AG04450 (cell line): Measurements from ENCODE around the gene SETDB1. TPM values are rescaled to one million over a fixed set of nuclear protein-coding genes. Genes with fewer than 3 reads are reported as not detected.

Experiments used
- CTCF ChIA-PET: fragments of 300-600, 350-600 bp; formaldehyde crosslinking; extraction: SDS; loops from one replicate; lab custom pipeline; 2022; ENCODE audit warnings: antibody characterized with exemption, inconsistent platforms; lab: Charles Lee
- POLR2A ChIA-PET: fragments of 350-600 bp; formaldehyde crosslinking; extraction: SDS; loops from one replicate; lab custom pipeline; 2021; ENCODE audit warnings: antibody characterized with exemption, inconsistent platforms; lab: Yijun Ruan, JAX
- DNase-seq: peaks from one replicate; pipeline ENCODE4 v3.0.0-alpha.2; 2011; ENCODE audit warnings: low read depth, low spot score
- H3K27ac ChIP-seq: one replicate; pipeline ENCODE4 v1.5.1; 2012; ENCODE audit warnings: low read depth, low read length, control low read depth
- H3K27me3 ChIP-seq: one replicate; pipeline ENCODE4 v1.6.0; 2012; ENCODE audit warnings: low read length; ENCODE audit not compliant: control insufficient read depth, insufficient read depth
- H3K4me3 ChIP-seq: 2 replicates; pipeline ENCODE4 v1.5.1; 2011; ENCODE audit warnings: mild to moderate bottlenecking, low read depth, low read length, control low read depth
- H3K9me3 ChIP-seq: 2 replicates; pipeline ENCODE4 v1.5.1; 2012; ENCODE audit warnings: low read length; ENCODE audit not compliant: control insufficient read depth, insufficient read depth
- CTCF ChIP-seq: IDR thresholded peaks from 2 replicates; pipeline ENCODE4 v1.5.1; 2011; ENCODE audit warnings: low read depth, low read length, control low read depth, inconsistent platforms
- polyA plus RNA-seq: library from polyadenylated mRNA; depleted of rRNA; stranded (reverse); fragments of >200 nt; gene quantifications from 2 replicates; pipeline ENCODE4 v1.2.3, GENCODE V29; 2011; rRNA removed

Gene SETDB1
- polyA plus RNA-seq, 1 experiment = 35.5 TPM

- CTCF ChIA-PET = interaction anchor here (0.6 to 2.0 kb wide), 2 partner anchors 13 to 117 kb away, joined by 3 to 10 read pairs; no protein-coding TSS in a partner anchor
- no peaks in the 10 kb centered on the region for H3K27me3 ChIP-seq
- H3K27ac ChIP-seq = no peak overlapping the region
- no peak for TF ChIP-seq CTCF
- no peak overlapping the region for H3K4me3 ChIP-seq
- DNase-seq = no peak
- POLR2A ChIA-PET = interaction anchor here (0.7 kb wide), 1 partner anchor 117 kb away, joined by 5 read pairs; no protein-coding TSS in a partner anchor
- no peaks in the 10 kb centered on the region for H3K9me3 ChIP-seq
Measured at GRCh38 chr1:151011154-151011850, 85.1 kb downstream of the SETDB1 start.

- CTCF ChIA-PET = interaction anchor here (1.3 to 2.0 kb wide), 2 partner anchors 12 to 35 kb away, joined by 3 to 10 read pairs; partner anchors contain the start of gene C1orf56
- Histone ChIP-seq H3K27ac (no peak overlapping the region), H3K27me3 (no peaks in the 10 kb centered on the region), H3K4me3 (no peak overlapping the region), H3K9me3 (no peaks in the 10 kb centered on the region)
- no peak for DNase-seq
- TF ChIP-seq CTCF = no peak
- POLR2A ChIA-PET = interaction anchor here (0.6 kb wide), 1 partner anchor 629 kb away, joined by 3 read pairs; no protein-coding TSS in a partner anchor
Measured at GRCh38 chr1:151012684-151013471, 86.7 kb downstream of the SETDB1 start.

GRCh38 chr1:151013518-151013917, 87.4 kb downstream of the SETDB1 start:
- DNase-seq = no peak
- TF ChIP-seq CTCF = peak; percentile 21; the same call in 1 of the 2 replicates

More at GRCh38 chr1:151013518-151013917, 87.4 kb downstream of the SETDB1 start:
- Histone ChIP-seq H3K4me3 (no peak overlapping the region), H3K27ac (no peak overlapping the region), H3K27me3 (no peaks in the 10 kb centered on the region), H3K9me3 (no peaks in the 10 kb centered on the region)
- ChIA-PET CTCF (interaction anchor here (1.3 kb wide), 1 partner anchor 34 kb away, joined by 3 read pairs; the partner anchor contains the start of gene C1orf56), POLR2A (no interaction called here)

Other genes with a start within 250 kb of the SETDB1 start
- 31.7 and 35.0 TPM in 2 replicates for gene GOLPH3L, start 229.2 kb upstream of the SETDB1 start, polyA plus RNA-seq
- gene HORMAD1, start 205.5 kb upstream of the SETDB1 start, polyA plus RNA-seq = not detected in 2 replicates
- gene CTSS, start 160.6 kb upstream of the SETDB1 start, polyA plus RNA-seq = 5.4 and 7.1 TPM in 2 replicates
- gene CTSK, start 118.1 kb upstream of the SETDB1 start, polyA plus RNA-seq = 65.4 and 72.5 TPM in 2 replicates
- 34.2 and 40.9 TPM in 2 replicates for gene ARNT, start 49.8 kb upstream of the SETDB1 start, polyA plus RNA-seq
- not detected in 2 replicates for gene CTXND2, start 39.2 kb upstream of the SETDB1 start, polyA plus RNA-seq
- gene CERS2, start 48.5 kb downstream of the SETDB1 start, polyA plus RNA-seq = 193 and 217 TPM in 2 replicates
- 0.10 and 0.21 TPM in 2 replicates for gene ANXA9, start 55.9 kb downstream of the SETDB1 start, polyA plus RNA-seq
- 12.8 and 18.0 TPM in 2 replicates for gene MINDY1, start 80.5 kb downstream of the SETDB1 start, polyA plus RNA-seq
- gene PRUNE1, start 82.1 kb downstream of the SETDB1 start, polyA plus RNA-seq = 18.3 and 21.7 TPM in 2 replicates
- gene BNIPL, start 110.2 kb downstream of the SETDB1 start, polyA plus RNA-seq = 0.09 and 0.16 TPM in 2 replicates
- 1.3 and 1.9 TPM in 2 replicates for gene C1orf56, start 121.4 kb downstream of the SETDB1 start, polyA plus RNA-seq
- 66.3 and 70.3 TPM in 2 replicates for gene CDC42SE1, start 133.3 kb downstream of the SETDB1 start, polyA plus RNA-seq
- 25.2 and 28.3 TPM in 2 replicates for gene MLLT11, start 134.0 kb downstream of the SETDB1 start, polyA plus RNA-seq
- gene GABPB2, start 144.4 kb downstream of the SETDB1 start, polyA plus RNA-seq = 9.8 and 10.0 TPM in 2 replicates
- gene SEMA6C, start 220.3 kb downstream of the SETDB1 start, polyA plus RNA-seq = 1.3 and 1.8 TPM in 2 replicates
- gene TNFAIP8L2, start 230.3 kb downstream of the SETDB1 start, polyA plus RNA-seq = not detected in 2 replicates
- gene LYSMD1, start 239.5 kb downstream of the SETDB1 start, polyA plus RNA-seq = 9.1 and 9.6 TPM in 2 replicates
- 24.9 and 29.2 TPM in 2 replicates for gene SCNM1, start 239.8 kb downstream of the SETDB1 start, polyA plus RNA-seq
- gene TMOD4, start 249.6 kb downstream of the SETDB1 start, polyA plus RNA-seq = not detected in 2 replicates